Measurements from ENCODE around the gene TMEM115. TPM values are rescaled to one million over a fixed set of nuclear protein-coding genes. Genes with fewer than 3 reads are reported as not detected.

TMEM115 gene
- total RNA-seq, 6 donors from 2014 or later, result 39.8 to 68.1 (median 46.5) TPM

GRCh38 chr3:50324351-50325112 lies 34.8 kb downstream of the TMEM115 start:
- DNase-seq, result peak in 1 of 2 donors; percentile 75

GRCh38 chr3:50323614-50324199 lies 35.6 kb downstream of the TMEM115 start:
- DNase-seq, result peak in 1 of 2 donors; percentile 74
- no peaks in the 10 kb centered on the region for H3K9me3 ChIP-seq
- peaks cover 3 to 41% (median 26%) of the 10 kb centered on the region in 4 donors for H3K36me3 ChIP-seq
- peak overlapping the region in 3 of 4 donors; percentile 65 to 96 (median 79) for H3K4me3 ChIP-seq
- 20 to 63% methylated on average over 3 to 5 of the region's 5 CpGs for WGBS, 2 donors
- peak in 5 of 6 experiments; percentile 18 to 72 (median 49) for TF ChIP-seq CTCF (IDR thresholded peaks at IDR 0.05)
- peak; percentile 85 to 99 (median 96) for TF ChIP-seq EP300 (IDR thresholded peaks at IDR 0.05)
- peak in 2 of 4 donors; percentile 12 to 23 for TF ChIP-seq POLR2A (IDR thresholded peaks at IDR 0.05)
- peak; percentile 95 to 96 for TF ChIP-seq POLR2AphosphoS5 (IDR thresholded peaks at IDR 0.05)
- H3K27me3 ChIP-seq, result no peaks in the 10 kb centered on the region
- peaks cover 60 to 84% (median 74%) of the 10 kb centered on the region in 4 donors for H3K4me1 ChIP-seq
- peak overlapping the region; percentile 94 to 97 (median 95) for H3K27ac ChIP-seq
- peak in 1 of 2 donors; percentile 23 for ATAC-seq (ENCODE audit: low FRiP score in 2 of 2)

More at GRCh38 chr3:50324351-50325112, 34.8 kb downstream of the TMEM115 start:
- peaks cover 51 to 82% (median 69%) of the 10 kb centered on the region in 4 donors for H3K4me1 ChIP-seq
- peak overlapping the region in 1 of 4 donors; percentile 96 for H3K4me3 ChIP-seq
- TF ChIP-seq POLR2AphosphoS5 (IDR thresholded peaks at IDR 0.05) (peak in 1 of 2 donors; percentile 35), CTCF (IDR thresholded peaks at IDR 0.05) (peak; percentile 86 to 95 (median 91)), EP300 (IDR thresholded peaks at IDR 0.05) (no peak), POLR2A (IDR thresholded peaks at IDR 0.05) (no peak)
- peak in 1 of 2 donors; percentile 32 for ATAC-seq (ENCODE audit: low FRiP score in 2 of 2)
- no peaks in the 10 kb centered on the region for H3K27me3 ChIP-seq
- H3K36me3 ChIP-seq, result peaks cover 0 to 39% (median 23%) of the 10 kb centered on the region in 4 donors
- H3K27ac ChIP-seq, result peak overlapping the region; percentile 94 to 97 (median 95)
- no peaks in the 10 kb centered on the region for H3K9me3 ChIP-seq
- 32 to 42% methylated on average over 1 to 4 of the region's 4 CpGs for WGBS, 2 donors

GRCh38 chr3:50323092-50323600 lies 36.2 kb downstream of the TMEM115 start:
- H3K27me3 ChIP-seq, result no peaks in the 10 kb centered on the region
- H3K9me3 ChIP-seq, result no peaks in the 10 kb centered on the region
- DNase-seq (peak in 1 of 2 donors; percentile 70), ATAC-seq (ENCODE audit: low FRiP score in 2 of 2) (peak in 1 of 2 donors; percentile 34)
- 30 to 47% methylated on average over 3 to 4 of the region's 4 CpGs for WGBS, 2 donors
- no peak for TF ChIP-seq CTCF (IDR thresholded peaks at IDR 0.05)
- TF ChIP-seq POLR2A (IDR thresholded peaks at IDR 0.05), result no peak
- peak in 1 of 2 donors; percentile 5 for TF ChIP-seq POLR2AphosphoS5 (IDR thresholded peaks at IDR 0.05)
- TF ChIP-seq EP300 (IDR thresholded peaks at IDR 0.05), result peak in 2 of 4 donors; percentile 26 to 80
- peak overlapping the region in 3 of 4 donors; percentile 65 to 96 (median 79) for H3K4me3 ChIP-seq
- peaks cover 65 to 84% (median 77%) of the 10 kb centered on the region in 4 donors for H3K4me1 ChIP-seq
- peak overlapping the region; percentile 94 to 97 (median 95) for H3K27ac ChIP-seq
- H3K36me3 ChIP-seq, result peaks cover 5 to 46% (median 30%) of the 10 kb centered on the region in 4 donors

- peak within 1 kb of the TSS; percentile 65 to 96 (median 74) for H3K4me3 ChIP-seq
- DNase-seq, result peak; percentile 60 to 82
- 26 to 36% methylated on average over 24 to 31 of the region's 31 CpGs for WGBS, 2 donors
- H3K36me3 ChIP-seq, result peaks cover 9 to 52% (median 34%) of the 10 kb centered on the region in 4 donors
- peaks cover 71 to 87% (median 82%) of the 10 kb centered on the region in 4 donors for H3K4me1 ChIP-seq
- no peaks in the 10 kb centered on the region for H3K9me3 ChIP-seq
- no peaks in the 10 kb centered on the region for H3K27me3 ChIP-seq
- H3K27ac ChIP-seq, result peak within 1 kb of the TSS; percentile 94 to 97 (median 95)
- TF ChIP-seq POLR2A (IDR thresholded peaks at IDR 0.05), result peak in 3 of 4 donors; percentile 29 to 66 (median 57)
- peak; percentile 90 to 93 for TF ChIP-seq POLR2AphosphoS5 (IDR thresholded peaks at IDR 0.05)
- TF ChIP-seq EP300 (IDR thresholded peaks at IDR 0.05), result peak in 2 of 4 donors; percentile 82 to 93
- TF ChIP-seq CTCF (IDR thresholded peaks at IDR 0.05), result no peak
- peak in 1 of 2 donors; percentile 1 for ATAC-seq (ENCODE audit: low FRiP score in 2 of 2)
Observed at GRCh38 chr3:50322386-50323091, 36.8 kb downstream of the TMEM115 start, which contains the start of gene HYAL2. TSS of gene HYAL2 (minus strand) at chr3:50322745. CDS start at chr3:50320489, 2,256 bp downstream.

Data from upper lobe of left lung (tissue), 6 donors.